Calu3 (cell line): ENCODE data around the gene C6orf163. TPM values are rescaled to one million over a fixed set of nuclear protein-coding genes. Genes with fewer than 3 reads are reported as not detected.

Experiments used
- BruUV-seq: library from RNA; stranded (reverse); fragments of 400-500 nt; replicated peaks from 2 replicates; lab custom pipeline; 2021; lab: Mats Ljungman, UMichigan
- CTCF ChIA-PET: fragments of 300-600 bp; sonication (Branson Sonifier 250); formaldehyde crosslinking; loops from one replicate; lab custom pipeline; 2022; ENCODE audit warnings: antibody characterized with exemption; lab: Charles Lee
- DNase-seq: peaks from one replicate; pipeline ENCODE4 v3.0.0; 2022
- H3K27ac Mint-ChIP-seq: one replicate; pipeline ENCODE4 v1.8.0; 2022; ENCODE audit warnings: mixed read lengths; ENCODE audit not compliant: unreplicated experiment
- H3K27me3 Mint-ChIP-seq: one replicate; pipeline ENCODE4 v1.8.0; 2022; ENCODE audit warnings: mixed read lengths; ENCODE audit not compliant: unreplicated experiment
- H3K36me3 Mint-ChIP-seq: one replicate; pipeline ENCODE4 v1.8.0; 2022; ENCODE audit warnings: mild to moderate bottlenecking, moderate library complexity, mixed read lengths; ENCODE audit not compliant: insufficient read depth, unreplicated experiment
- H3K4me1 Mint-ChIP-seq: one replicate; pipeline ENCODE4 v1.8.0; 2022; ENCODE audit warnings: mild to moderate bottlenecking, low read depth, mixed read lengths; ENCODE audit not compliant: unreplicated experiment
- H3K4me3 Mint-ChIP-seq: one replicate; pipeline ENCODE4 v1.8.0; 2022; ENCODE audit warnings: mild to moderate bottlenecking, low read depth, moderate library complexity, mixed read lengths; ENCODE audit not compliant: unreplicated experiment
- H3K9me3 Mint-ChIP-seq: one replicate; pipeline ENCODE4 v1.8.0; 2022; ENCODE audit warnings: low read depth, mixed read lengths; ENCODE audit not compliant: unreplicated experiment
- CTCF ChIP-seq: fragments of 200-600 bp; IDR thresholded peaks from one replicate; pipeline ENCODE4 v1.8.0; 2022; ENCODE audit warnings: antibody characterized with exemption; ENCODE audit not compliant: unreplicated experiment
- intact Hi-C: fragments of 100-400 bp; cut with micrococcal nuclease; formaldehyde crosslinking; loops from one replicate; pipeline ENCODE4 v1.10.0; 2022; ENCODE audit not compliant: unreplicated experiment
- total RNA-seq: library from RNA; stranded (reverse); gene quantifications from 2 replicates; pipeline ENCODE4 v1.2.3, GENCODE V29; 2022

Gene C6orf163
- total RNA-seq, 1 experiment from 2014 or later, result 5.9 TPM

GRCh38 chr6:87396595-87397392 lies 52.2 kb downstream of the C6orf163 start:
- BruUV-seq, result no TSS peak
- H3K4me1 Mint-ChIP-seq, result no peaks in the 10 kb centered on the region
- DNase-seq, result no peak
- intact Hi-C loops, result loop anchor here (10.0 kb wide), 1 partner anchor 198 kb away; the partner anchor contains the start of gene ORC3
- TF ChIP-seq CTCF, result no peak
- no peaks in the 10 kb centered on the region for H3K27me3 Mint-ChIP-seq
- H3K4me3 Mint-ChIP-seq, result no peak overlapping the region
- H3K27ac Mint-ChIP-seq, result no peak overlapping the region
- no peaks in the 10 kb centered on the region for H3K9me3 Mint-ChIP-seq
- CTCF ChIA-PET, result no interaction called here
- no peaks in the 10 kb centered on the region for H3K36me3 Mint-ChIP-seq

DNA sequence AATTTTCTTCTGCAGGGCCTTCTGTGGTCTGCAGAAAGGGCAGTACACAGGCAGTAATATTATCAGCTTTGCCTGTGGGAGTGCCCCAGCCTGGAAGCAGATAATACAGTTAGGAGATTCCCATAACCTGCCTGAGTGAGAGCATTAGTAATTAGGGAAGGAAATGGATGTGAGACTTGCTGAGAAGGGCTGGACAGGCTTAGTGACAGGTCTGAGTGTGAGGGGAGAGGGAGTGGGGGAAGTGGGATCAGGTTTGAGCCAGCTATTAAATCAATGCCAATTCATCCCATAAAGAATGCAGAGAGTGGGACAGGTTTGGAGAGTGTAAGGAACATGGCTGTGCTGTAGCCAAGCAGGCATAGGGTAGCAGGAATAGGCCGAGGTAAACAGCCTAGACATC lies 53.0 kb downstream of the C6orf163 start:
- H3K27ac Mint-ChIP-seq, result no peak overlapping the region
- DNase-seq, result no peak
- no peak for TF ChIP-seq CTCF
- H3K36me3 Mint-ChIP-seq, result no peaks in the 10 kb centered on the region
- H3K4me3 Mint-ChIP-seq, result no peak overlapping the region
- H3K4me1 Mint-ChIP-seq, result no peaks in the 10 kb centered on the region
- intact Hi-C loops, result loop anchor here (10.0 kb wide), 1 partner anchor 197 kb away; the partner anchor contains the start of gene ORC3
- no peaks in the 10 kb centered on the region for H3K27me3 Mint-ChIP-seq
- H3K9me3 Mint-ChIP-seq, result no peaks in the 10 kb centered on the region
- CTCF ChIA-PET, result no interaction called here
- BruUV-seq, result no TSS peak

GRCh38 chr6:87401832-87402231 lies 57.2 kb downstream of the C6orf163 start:
- CTCF ChIA-PET, result interaction anchor here (0.9 to 1.4 kb wide), 2 partner anchors 9 to 31 kb away, joined by 3 to 4 read pairs; no protein-coding TSS in a partner anchor
- Mint-ChIP-seq H3K27ac (no peak overlapping the region), H3K4me1 (no peaks in the 10 kb centered on the region), H3K4me3 (no peak overlapping the region), H3K9me3 (no peaks in the 10 kb centered on the region), H3K27me3 (no peaks in the 10 kb centered on the region), H3K36me3 (no peaks in the 10 kb centered on the region)
- DNase-seq, result no peak
- BruUV-seq, result no TSS peak
- intact Hi-C loops, result no loop called here
- TF ChIP-seq CTCF, result no peak

- Mint-ChIP-seq H3K27ac (peak overlapping the region; percentile 42), H3K4me3 (peak overlapping the region; percentile 85), H3K4me1 (no peaks in the 10 kb centered on the region), H3K9me3 (no peaks in the 10 kb centered on the region), H3K36me3 (peaks cover 16% of the 10 kb centered on the region), H3K27me3 (peaks cover 10% of the 10 kb centered on the region)
- CTCF ChIA-PET, result interaction anchor here (0.7 to 1.6 kb wide), 4 partner anchors 15 to 329 kb away, joined by 3 to 4 read pairs (median 3); no protein-coding TSS in a partner anchor
- peak; percentile 44 for DNase-seq
- TF ChIP-seq CTCF, result no peak
- intact Hi-C loops, result no loop called here
- BruUV-seq, result no TSS peak
Observed at GRCh38 chr6:87407561-87407900, 62.9 kb downstream of the C6orf163 start.
